ENCODE data around the gene ILDR2. TPM values are rescaled to one million over a fixed set of nuclear protein-coding genes. Genes with fewer than 3 reads are reported as not detected.

ILDR2 gene
- total RNA-seq, 1 donor from 2014 or later: not detected

- H3K36me3 ChIP-seq (ENCODE audit: control insufficient read depth, insufficient read depth, low read length): no peaks in the 10 kb centered on the region
- no peak for TF ChIP-seq CTCF (IDR thresholded peaks at IDR 0.05; ENCODE audit: insufficient read depth, low read length, severe bottlenecking)
- no peak for DNase-seq (ENCODE audit: low read depth)
- H3K4me3 ChIP-seq (ENCODE audit: low read depth, low read length): no peak overlapping the region
- H3K27me3 ChIP-seq (ENCODE audit: control insufficient read depth, insufficient read depth, low read length): peaks cover 23% of the 10 kb centered on the region
- FAIRE-seq: no peak
Measured at GRCh38 chr1:166918088-166918955, 57.0 kb downstream of the ILDR2 start.

- DNase-seq (ENCODE audit: low read depth) (peak; percentile 40), FAIRE-seq (no peak)
- no peak overlapping the region for H3K4me3 ChIP-seq (ENCODE audit: low read depth, low read length)
- no peak for TF ChIP-seq CTCF (IDR thresholded peaks at IDR 0.05; ENCODE audit: insufficient read depth, low read length, severe bottlenecking)
- H3K27me3 ChIP-seq (ENCODE audit: control insufficient read depth, insufficient read depth, low read length): peaks cover 8% of the 10 kb centered on the region
- H3K36me3 ChIP-seq (ENCODE audit: control insufficient read depth, insufficient read depth, low read length): no peaks in the 10 kb centered on the region
Measured at GRCh38 chr1:166915941-166916340, 59.4 kb downstream of the ILDR2 start.

GRCh38 chr1:166915042-166915441 lies 60.3 kb downstream of the ILDR2 start:
- DNase-seq (ENCODE audit: low read depth) (no peak), FAIRE-seq (no peak)
- H3K36me3 ChIP-seq (ENCODE audit: control insufficient read depth, insufficient read depth, low read length): no peaks in the 10 kb centered on the region
- no peak for TF ChIP-seq CTCF (IDR thresholded peaks at IDR 0.05; ENCODE audit: insufficient read depth, low read length, severe bottlenecking)
- peaks cover 2% of the 10 kb centered on the region for H3K27me3 ChIP-seq (ENCODE audit: control insufficient read depth, insufficient read depth, low read length)
- no peak overlapping the region for H3K4me3 ChIP-seq (ENCODE audit: low read depth, low read length)

- no peak for TF ChIP-seq CTCF (IDR thresholded peaks at IDR 0.05; ENCODE audit: insufficient read depth, low read length, severe bottlenecking)
- H3K27me3 ChIP-seq (ENCODE audit: control insufficient read depth, insufficient read depth, low read length): no peaks in the 10 kb centered on the region
- FAIRE-seq (no peak), DNase-seq (ENCODE audit: low read depth) (no peak)
- H3K4me3 ChIP-seq (ENCODE audit: low read depth, low read length): no peak overlapping the region
- H3K36me3 ChIP-seq (ENCODE audit: control insufficient read depth, insufficient read depth, low read length): no peaks in the 10 kb centered on the region
Measured at GRCh38 chr1:166914111-166914510, 61.2 kb downstream of the ILDR2 start.

GRCh38 chr1:166911624-166912023 lies 63.7 kb downstream of the ILDR2 start:
- no peaks in the 10 kb centered on the region for H3K27me3 ChIP-seq (ENCODE audit: control insufficient read depth, insufficient read depth, low read length)
- no peak for DNase-seq (ENCODE audit: low read depth)
- FAIRE-seq: no peak
- TF ChIP-seq CTCF (IDR thresholded peaks at IDR 0.05; ENCODE audit: insufficient read depth, low read length, severe bottlenecking): no peak
- no peak overlapping the region for H3K4me3 ChIP-seq (ENCODE audit: low read depth, low read length)
- no peaks in the 10 kb centered on the region for H3K36me3 ChIP-seq (ENCODE audit: control insufficient read depth, insufficient read depth, low read length)
